ENCODE results near the gene FKBP1B.
"Not testable (repeated sequence)": the region's sequence is repeated elsewhere in the genome, so short reads cannot be mapped to it uniquely, and the experiment has no call there.

FKBP1B gene

DNA sequence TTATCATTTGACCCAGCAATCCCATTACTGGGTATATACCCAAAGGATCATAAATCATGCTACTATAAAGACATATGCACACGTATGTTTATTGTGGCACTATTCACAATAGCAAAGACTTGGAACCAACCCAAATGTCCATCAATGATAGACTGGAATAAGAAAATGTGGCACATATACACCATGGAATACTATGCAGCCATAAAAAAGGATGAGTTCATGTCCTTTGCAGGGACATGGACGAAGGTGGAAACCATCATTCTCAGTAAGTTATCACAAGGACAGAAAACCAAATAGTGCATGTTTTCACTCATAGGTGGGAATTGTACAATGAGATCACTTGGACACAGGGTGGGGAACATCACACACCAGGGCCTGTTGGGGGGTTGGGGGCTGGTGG lies 51.2 kb downstream of the FKBP1B start:
- not testable (repeated sequence) for DNase-seq (ENCODE audit: low read depth in 3 of 3)

GRCh38 chr2:24101992-24102391 lies 52.5 kb downstream of the FKBP1B start:
- DNase-seq (ENCODE audit: low read depth in 3 of 3): no peak

- DNase-seq (ENCODE audit: low read depth in 3 of 3): no peak
Measured at GRCh38 chr2:24102677-24103076, 53.1 kb downstream of the FKBP1B start.

GRCh38 chr2:24104110-24104650 lies 54.6 kb downstream of the FKBP1B start:
- no peak for DNase-seq (ENCODE audit: low read depth in 3 of 3)

DNA sequence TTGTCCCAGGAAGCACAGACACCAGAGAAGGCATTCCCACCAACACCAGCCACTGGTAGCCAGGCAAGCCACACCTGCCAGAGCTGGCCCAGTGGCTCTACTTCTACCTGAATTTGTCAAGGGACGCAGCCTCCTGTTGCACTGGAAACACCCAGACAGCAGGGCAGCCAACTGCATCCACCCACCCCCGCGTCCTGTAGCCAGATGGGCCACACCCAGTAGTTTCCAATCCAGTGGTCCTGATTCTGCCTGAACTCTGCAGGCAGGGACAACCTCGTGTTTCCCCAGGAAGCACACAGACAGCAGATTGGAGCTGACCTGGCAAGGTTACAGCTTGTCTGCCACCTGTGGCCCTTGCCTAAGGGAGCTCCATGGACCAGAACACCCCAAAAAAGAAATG lies 55.4 kb downstream of the FKBP1B start:
- DNase-seq (ENCODE audit: low read depth in 3 of 3): no peak

GRCh38 chr2:24105816-24106215 lies 56.3 kb downstream of the FKBP1B start:
- DNase-seq (ENCODE audit: low read depth in 3 of 3): no peak

- DNase-seq (ENCODE audit: low read depth in 3 of 3): no peak
Measured at GRCh38 chr2:24106786-24107185, 57.2 kb downstream of the FKBP1B start.

- no peak for DNase-seq (ENCODE audit: low read depth in 3 of 3)
Measured at GRCh38 chr2:24107336-24107735, 57.8 kb downstream of the FKBP1B start.

GRCh38 chr2:24109431-24109830 lies 59.9 kb downstream of the FKBP1B start:
- DNase-seq (ENCODE audit: low read depth in 3 of 3): not testable (repeated sequence)

DNA sequence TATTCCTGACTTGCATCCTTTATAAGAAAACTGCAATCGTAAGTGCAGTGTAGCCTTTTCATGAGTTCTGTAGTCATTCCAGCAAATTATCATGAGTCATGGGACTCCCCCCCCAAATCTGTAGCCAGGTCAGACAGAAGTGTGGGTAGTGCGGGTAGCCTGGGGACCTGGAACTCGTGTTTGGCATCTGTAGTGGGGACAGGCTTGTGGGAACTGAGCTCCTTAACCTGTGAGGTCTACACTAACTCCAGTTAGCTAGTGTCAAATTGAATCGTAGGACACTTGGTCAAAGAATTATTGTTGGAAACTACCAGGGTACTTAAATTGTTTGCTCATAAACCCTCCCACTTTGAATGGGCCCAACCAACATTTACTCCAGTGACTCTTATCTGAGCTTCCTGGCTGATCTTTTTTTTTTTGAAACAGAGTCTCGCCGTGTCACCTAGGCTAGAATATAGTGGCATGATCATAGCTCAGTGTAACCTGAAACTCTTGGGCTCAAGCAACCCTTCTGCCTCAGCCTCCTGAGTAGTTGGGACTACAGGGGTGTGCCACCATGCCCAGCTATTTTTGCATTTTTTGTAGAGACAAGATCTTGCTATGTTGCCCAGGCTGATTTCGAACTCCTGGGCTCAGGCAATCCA lies 61.2 kb downstream of the FKBP1B start:
- DNase-seq (ENCODE audit: low read depth in 3 of 3): no peak

GRCh38 chr2:24111407-24111901 lies 61.9 kb downstream of the FKBP1B start:
- no peak for DNase-seq (ENCODE audit: low read depth in 3 of 3)
